ENCODE measurements around the gene TP53.
"Not testable (repeated sequence)": the region's sequence is repeated elsewhere in the genome, so short reads cannot be mapped to it uniquely, and the experiment has no call there.

Gene TP53

DNA sequence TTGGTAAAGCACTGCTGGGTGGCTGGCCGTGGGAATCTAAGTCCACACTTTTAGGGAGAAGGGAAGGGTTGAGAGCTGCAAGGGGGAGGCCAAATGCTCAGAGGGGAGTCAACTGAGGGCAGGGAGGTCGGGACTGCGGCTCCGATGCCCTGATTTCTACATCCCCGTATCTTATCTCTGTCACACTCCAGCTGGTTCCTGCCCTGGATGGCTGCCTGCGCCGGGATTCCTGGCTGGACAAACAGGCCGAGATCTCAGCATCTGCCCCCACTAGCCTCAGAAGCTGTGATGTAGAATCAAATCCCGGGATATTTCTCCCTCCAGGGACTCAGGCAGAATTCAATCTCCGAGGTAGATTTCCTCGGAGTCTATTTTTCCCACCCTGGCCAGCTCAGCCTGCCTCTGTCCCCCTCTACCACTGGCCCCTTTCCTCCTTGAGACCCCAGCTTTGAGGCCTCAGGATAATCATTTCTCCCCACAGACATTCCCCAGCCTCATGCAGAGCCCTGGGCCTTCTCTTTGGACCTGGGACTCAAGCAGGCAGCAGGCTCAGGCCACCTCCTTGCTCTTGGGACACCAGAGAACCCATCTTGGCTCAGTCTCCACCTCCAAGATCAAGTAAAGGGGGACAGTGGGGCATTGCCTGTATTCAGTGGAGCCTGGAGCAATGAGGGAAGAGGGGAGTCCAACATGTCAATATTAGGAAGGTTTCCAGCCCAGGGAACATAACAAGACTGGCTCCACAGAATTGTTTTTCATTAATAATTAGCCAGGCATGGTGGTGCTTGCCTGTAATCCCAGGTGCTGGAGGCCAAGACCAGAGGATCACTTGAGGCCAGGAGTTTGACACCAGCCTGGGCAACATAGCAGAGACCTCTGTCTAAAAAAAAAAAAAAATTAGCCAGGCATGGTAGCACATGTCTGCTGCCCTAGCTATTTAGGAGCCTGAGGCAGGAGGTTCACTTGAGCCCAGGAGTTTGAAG, 55.6 kb downstream of the TP53 start:
- no peak for DNase-seq (ENCODE audit: low read depth)

DNA sequence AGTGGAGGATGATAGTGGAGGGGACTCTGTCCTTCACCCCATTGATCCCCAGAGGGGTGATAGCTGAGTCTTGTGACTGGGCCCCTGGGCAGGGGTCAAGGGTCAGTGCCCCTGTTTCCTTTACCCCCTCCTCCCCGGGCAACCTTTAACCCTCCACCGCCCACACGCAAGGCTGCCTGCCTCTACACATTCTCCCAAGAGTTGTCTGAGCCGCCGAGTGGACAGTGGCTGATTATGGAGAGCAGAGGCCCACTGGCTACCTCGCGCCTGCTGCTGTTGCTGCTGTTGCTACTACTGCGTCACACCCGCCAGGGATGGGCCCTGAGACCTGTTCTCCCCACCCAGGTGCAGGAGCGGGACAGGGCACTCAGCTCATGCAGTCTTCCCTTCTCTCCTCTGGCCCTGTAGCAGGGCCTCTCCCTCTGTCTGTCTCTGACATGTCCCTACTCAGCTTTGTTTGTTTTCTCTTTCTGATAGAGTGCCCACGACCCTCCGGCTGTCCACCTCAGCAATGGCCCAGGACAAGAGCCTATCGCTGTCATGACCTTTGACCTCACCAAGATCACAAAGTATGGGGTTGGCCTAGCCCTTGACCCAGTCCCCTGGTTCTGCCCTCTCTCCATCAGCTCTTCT, 57.2 kb downstream of the TP53 start, which contains the start of gene SHBG:
Gene SHBG, plus strand, starts transcription at position 197 of the 633 bp plus-strand sequence. Its CDS starts 38 bp downstream, at position 235.
- DNase-seq (ENCODE audit: low read depth): no peak

DNA sequence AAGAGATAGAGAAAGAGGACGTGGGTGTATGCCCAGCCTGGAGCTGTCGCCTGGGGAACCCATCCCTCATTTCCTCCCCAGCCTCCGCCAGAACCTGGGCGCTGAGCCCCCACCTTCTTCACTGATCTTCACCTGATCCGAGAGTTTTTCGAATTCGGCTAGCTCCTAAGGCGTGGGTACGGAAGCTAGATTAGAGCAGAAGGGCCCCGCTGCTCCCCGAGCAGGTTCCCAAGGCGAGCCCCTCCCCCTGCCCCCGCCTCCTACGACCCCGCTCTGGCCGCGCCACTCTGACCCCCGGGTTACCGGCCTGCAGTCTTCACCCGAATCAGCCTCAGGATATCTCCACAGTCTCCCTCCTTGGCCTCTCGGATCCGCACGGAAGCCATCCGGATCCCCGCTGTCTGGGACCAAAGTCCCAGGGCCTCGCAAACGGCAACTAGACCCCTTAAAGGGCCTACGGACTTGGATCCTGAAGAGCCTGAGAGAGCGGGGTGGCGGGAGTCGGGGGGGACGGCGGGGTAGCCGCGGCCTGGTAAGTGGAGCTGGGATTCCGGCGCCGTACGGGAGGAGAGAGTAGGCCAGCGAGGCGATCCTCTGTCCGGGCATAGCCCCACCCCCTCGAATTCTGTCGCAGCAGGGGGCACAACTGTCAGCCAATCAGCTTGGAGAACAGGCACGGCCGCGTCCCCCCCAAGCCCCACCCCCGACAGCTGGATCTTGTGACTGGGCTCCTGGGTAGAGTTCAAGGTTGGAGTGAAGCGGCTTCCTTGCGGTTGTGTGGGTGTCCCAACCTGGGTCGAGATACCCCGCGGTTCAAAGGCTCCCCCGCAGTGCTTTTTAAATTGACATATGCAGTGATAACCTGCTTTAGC, 59.8 kb downstream of the TP53 start, which contains the start of gene SAT2:
Gene SAT2, minus strand, starts transcription at position 572 of the 872 bp plus-strand sequence. Its CDS starts 186 bp downstream, at position 386.
- peak; percentile 75 for DNase-seq (ENCODE audit: low read depth)

DNA sequence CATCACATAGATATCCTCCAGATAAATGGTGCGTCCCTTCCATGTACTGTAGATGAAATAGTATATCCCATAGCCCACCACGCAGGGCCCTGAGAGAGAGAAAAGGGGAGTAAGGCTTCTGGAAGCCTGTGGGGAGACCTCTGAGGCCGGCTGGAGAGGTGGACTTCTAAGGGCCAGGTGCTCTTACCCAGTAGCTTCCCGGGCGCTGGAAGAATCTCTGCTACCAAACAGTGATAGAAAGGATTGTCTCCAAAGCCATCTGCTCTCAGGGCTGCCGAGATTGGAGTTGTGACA, 60.4 kb downstream of the TP53 start:
- no peak for DNase-seq (ENCODE audit: low read depth)

DNA sequence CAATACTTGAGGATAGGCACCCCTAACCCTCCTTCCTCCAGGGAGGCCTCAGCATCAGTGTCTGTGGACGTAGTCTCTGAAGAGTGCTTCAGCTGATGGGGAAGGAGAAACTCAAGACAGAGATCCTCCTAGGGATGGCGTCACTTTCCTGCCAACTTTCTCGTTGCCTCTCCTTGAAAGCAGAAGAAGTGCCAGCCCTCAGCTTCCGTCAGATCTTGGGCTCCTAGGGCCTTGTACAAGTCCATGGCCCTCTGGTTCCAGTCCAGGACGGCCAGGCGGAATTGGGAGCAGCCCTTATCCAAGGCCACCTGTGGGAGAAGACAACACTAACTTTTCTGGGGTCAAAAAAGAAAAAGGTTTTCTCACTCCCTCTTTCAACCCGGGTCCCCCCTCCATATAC, 61.0 kb downstream of the TP53 start:
- DNase-seq (ENCODE audit: low read depth): no peak

DNA sequence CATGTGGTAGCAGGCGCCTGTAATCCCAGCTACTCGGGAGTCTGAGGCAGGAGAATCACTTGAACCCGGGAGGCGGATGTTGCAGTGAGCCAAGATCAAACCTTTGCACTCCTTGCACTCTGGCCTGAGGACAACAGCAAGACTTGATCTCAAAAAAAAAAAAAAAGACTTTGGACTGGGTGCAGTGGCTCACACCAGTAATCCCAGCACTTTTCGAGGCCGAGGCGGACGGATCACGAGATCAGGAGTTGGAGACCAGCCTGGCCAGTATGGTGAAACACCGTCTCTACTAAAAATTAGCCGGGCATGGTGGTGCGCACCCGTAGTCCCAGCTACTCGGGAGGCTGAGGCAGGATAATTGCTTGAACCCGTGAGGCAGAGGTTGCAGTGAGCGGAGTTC, 61.5 kb downstream of the TP53 start:
- not testable (repeated sequence) for DNase-seq (ENCODE audit: low read depth)

DNA sequence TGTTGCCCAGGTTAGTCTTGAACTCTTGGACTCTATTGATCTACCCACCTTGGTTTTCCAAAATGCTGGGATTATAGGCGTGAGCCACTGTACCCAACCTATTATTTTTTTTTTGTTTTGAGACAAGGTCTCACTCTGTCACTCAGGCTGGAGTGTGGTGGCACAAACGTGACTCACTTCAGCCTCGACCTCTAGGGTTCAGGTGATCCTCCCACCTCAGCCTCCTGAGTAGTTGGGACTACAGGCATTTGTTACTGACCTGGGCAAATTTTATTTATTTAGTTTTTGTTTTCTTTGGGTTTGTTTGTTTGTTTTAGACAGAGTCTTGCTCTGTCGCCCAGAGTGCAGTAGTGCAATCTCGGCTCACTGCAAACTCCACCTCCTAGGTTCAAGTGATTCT, 63.6 kb downstream of the TP53 start:
- DNase-seq (ENCODE audit: low read depth): no peak

DNA sequence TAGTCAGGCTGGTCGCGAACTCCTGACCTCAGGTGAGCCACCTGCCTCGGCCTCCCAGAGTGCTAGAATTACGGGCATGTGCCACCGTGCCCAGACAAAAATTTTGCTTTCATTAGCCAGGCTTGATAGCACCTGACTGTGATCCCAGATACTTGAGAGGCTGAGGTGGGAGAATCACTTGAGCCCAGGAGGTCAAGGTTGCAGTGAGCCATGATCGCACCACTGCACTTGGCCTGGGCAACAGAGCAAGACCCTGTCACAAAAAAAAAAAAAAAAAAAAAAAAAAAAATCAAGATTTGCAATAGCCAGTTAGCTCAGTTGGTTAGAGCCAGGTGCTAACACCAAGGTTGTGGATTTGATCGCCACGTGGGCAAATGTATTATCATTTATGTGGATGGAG, 66.5 kb downstream of the TP53 start:
- DNase-seq (ENCODE audit: low read depth): no peak

DNA sequence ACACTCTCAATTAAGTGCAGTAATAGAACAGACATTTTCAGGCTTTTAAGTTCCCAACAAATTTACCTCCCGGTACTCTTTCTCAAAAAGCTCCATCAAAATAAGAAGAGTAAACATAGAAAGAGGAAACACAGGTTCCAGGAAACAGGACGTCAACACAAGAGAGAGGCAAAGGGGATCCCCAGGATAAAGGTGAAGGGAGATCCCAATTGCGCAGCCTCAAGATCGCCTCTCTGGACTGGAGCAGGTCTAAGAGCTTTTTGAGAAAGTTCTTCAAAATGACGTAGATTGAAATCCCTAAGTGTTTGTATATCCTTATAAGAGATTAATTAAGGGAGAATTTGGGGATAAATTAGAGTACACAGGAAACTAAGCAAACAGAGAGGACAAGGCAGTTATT, 68.7 kb downstream of the TP53 start:
- no peak for DNase-seq (ENCODE audit: low read depth)
